Transverse colon (tissue), 4 donors: ENCODE measurements around the gene KAZALD1.

ENCODE experiments used
- CTCF ChIP-seq, 5 experiments: fragments of 200-600 bp in 3 of 5; fragments of 450-650 bp in 2 of 5; sonication (generic) in 3 of 5; IDR thresholded peaks; 1 replicate in 2 of 5; 2 replicates in 3 of 5; pipeline ENCODE4 v1.5.1; 2016 to 2017; ENCODE audit warnings: antibody characterized with exemption in 5 of 5, inconsistent platforms in 3 of 5, mild to moderate bottlenecking in 2 of 5, moderate library complexity in 1 of 5
- EP300 ChIP-seq: sonication (generic); formaldehyde crosslinking; IDR thresholded peaks from one replicate; pipeline ENCODE4 v1.6.1; 2017; ENCODE audit warnings: antibody characterized with exemption, low read depth
- POLR2A ChIP-seq: fragments of 450-650 bp; IDR thresholded peaks from one replicate; pipeline ENCODE4 v1.6.1; 2016; ENCODE audit warnings: antibody characterized with exemption, mild to moderate bottlenecking, moderate library complexity
- POLR2AphosphoS5 ChIP-seq, 3 donors: sonication (generic); formaldehyde crosslinking; IDR thresholded peaks; one replicate each; pipeline ENCODE4 v1.6.1; 2016; ENCODE audit warnings: antibody characterized with exemption in 3 of 3

- TF ChIP-seq POLR2A (no peak), CTCF (IDR thresholded peaks at IDR 0.05) (no peak), POLR2AphosphoS5 (IDR thresholded peaks at IDR 0.05) (no peak), EP300 (no peak)
Observed at GRCh38 chr10:101035314-101035713, 26.5 kb upstream of the KAZALD1 start.
